Neural progenitor cell (in vitro differentiated cells): ENCODE data around the gene GOLGB1. TPM values are rescaled to one million over a fixed set of nuclear protein-coding genes. Genes with fewer than 3 reads are reported as not detected.

Experiments
- DNase-seq: peaks from one replicate; pipeline ENCODE4 v3.0.0-alpha.2; 2016; ENCODE audit warnings: low spot score
- H2AFZ ChIP-seq: fragments of 200-600 bp; sonication (generic); replicated peaks from 2 replicates; pipeline ENCODE4 v1.6.1; 2016; ENCODE audit warnings: antibody characterized with exemption
- H3F3A ChIP-seq: fragments of 200-600 bp; sonication (generic); 2 replicates; pipeline ENCODE4 v1.6.1; 2016; ENCODE audit warnings: antibody characterized with exemption, low read depth
- H3K27ac ChIP-seq: fragments of 200-600 bp; sonication (generic); 2 replicates; pipeline ENCODE4 v1.5.1; 2016; ENCODE audit warnings: mild to moderate bottlenecking
- H3K27me3 ChIP-seq: fragments of 200-600 bp; sonication (generic); 2 replicates; pipeline ENCODE4 v1.6.1; 2016; ENCODE audit warnings: mild to moderate bottlenecking, moderate library complexity
- H3K36me3 ChIP-seq: fragments of 200-600 bp; sonication (generic); 2 replicates; pipeline ENCODE4 v1.5.1; 2016
- H3K4me1 ChIP-seq: fragments of 200-600 bp; sonication (generic); 2 replicates; pipeline ENCODE4 v1.6.1; 2016; ENCODE audit warnings: mixed run types
- H3K4me2 ChIP-seq: fragments of 200-600 bp; sonication (generic); 2 replicates; pipeline ENCODE4 v1.6.1; 2016
- H3K4me3 ChIP-seq: fragments of 200-600 bp; sonication (generic); 2 replicates; pipeline ENCODE4 v1.5.1; 2016
- H3K79me2 ChIP-seq: fragments of 200-600 bp; sonication (generic); 2 replicates; pipeline ENCODE4 v1.6.1; 2016; ENCODE audit warnings: low read depth
- H3K9ac ChIP-seq: fragments of 200-600 bp; sonication (generic); 2 replicates; pipeline ENCODE4 v1.6.1; 2016
- H3K9me3 ChIP-seq: fragments of 200-600 bp; sonication (generic); 2 replicates; pipeline ENCODE4 v1.5.1; 2016; ENCODE audit warnings: low read depth
- H4K20me1 ChIP-seq: fragments of 200-600 bp; sonication (generic); 2 replicates; pipeline ENCODE4 v1.6.1; 2016; ENCODE audit warnings: low read depth
- H3K27ac Mint-ChIP-seq: 3 replicates; pipeline ENCODE4 v1.8.0; 2021; ENCODE audit warnings: mixed read lengths
- H3K27me3 Mint-ChIP-seq: 2 replicates; pipeline ENCODE4 v1.8.0; 2022; ENCODE audit warnings: low read depth, mild to moderate bottlenecking, inconsistent platforms, moderate library complexity, mixed read lengths; ENCODE audit not compliant: insufficient read depth
- H3K36me3 Mint-ChIP-seq: 3 replicates; pipeline ENCODE4 v1.8.0; 2021; ENCODE audit warnings: mixed read lengths
- H3K4me1 Mint-ChIP-seq: 3 replicates; pipeline ENCODE4 v1.8.0; 2021; ENCODE audit warnings: mixed read lengths
- H3K4me3 Mint-ChIP-seq: 3 replicates; pipeline ENCODE4 v1.8.0; 2021; ENCODE audit warnings: mild to moderate bottlenecking, moderate library complexity, mixed read lengths
- H3K9me3 Mint-ChIP-seq: 3 replicates; pipeline ENCODE4 v1.8.0; 2020; ENCODE audit warnings: mixed read lengths
- CTCF ChIP-seq: fragments of 200-600 bp; sonication (generic); IDR thresholded peaks from 2 replicates; pipeline ENCODE4 v1.5.1; 2017; ENCODE audit warnings: antibody characterized with exemption, mild to moderate bottlenecking
- EZH2 ChIP-seq: fragments of 200-600 bp; sonication (generic); IDR thresholded peaks from 2 replicates; pipeline ENCODE4 v1.6.1; 2017; ENCODE audit warnings: antibody characterized with exemption, mild to moderate bottlenecking, moderate library complexity
- EZH2phosphoT487 ChIP-seq: fragments of 200-600 bp; sonication (generic); IDR thresholded peaks from 2 replicates; pipeline ENCODE4 v1.6.1; 2017; ENCODE audit warnings: antibody characterized with exemption
- small RNA-seq: library from RNA; depleted of rRNA; stranded (forward); fragments of <200 nt; gene quantifications from one replicate; pipeline ENCODE3, GENCODE V24; 2015
- total RNA-seq: library from RNA; depleted of rRNA; stranded (reverse); fragments of >200 nt; gene quantifications from 2 replicates; pipeline ENCODE4 v1.2.3, GENCODE V29; 2015; ENCODE audit warnings: low replicate concordance

GOLGB1 gene
- total RNA-seq, 1 donor from 2014 or later, result 52.5 TPM

GRCh38 chr3:121624147-121624899 is 125.2 kb downstream of the GOLGB1 start:
- H3K4me1 Mint-ChIP-seq, result no peaks in the 10 kb centered on the region
- H3K4me3 Mint-ChIP-seq, result no peak overlapping the region
- no peaks in the 10 kb centered on the region for H3K27me3 ChIP-seq
- H3F3A ChIP-seq, result no peaks in the 10 kb centered on the region
- no peak for DNase-seq
- peaks cover 7% of the 10 kb centered on the region for H3K4me1 ChIP-seq
- H3K9ac ChIP-seq, result no peak overlapping the region
- H3K27me3 Mint-ChIP-seq, result no peaks in the 10 kb centered on the region
- H3K79me2 ChIP-seq, result no peaks in the 10 kb centered on the region
- H2AFZ ChIP-seq, result peak overlapping the region; percentile 36
- H3K27ac Mint-ChIP-seq, result no peak overlapping the region
- H3K4me3 ChIP-seq, result no peak overlapping the region
- no peak overlapping the region for H3K4me2 ChIP-seq
- no peak overlapping the region for H3K27ac ChIP-seq
- TF ChIP-seq CTCF (no peak), EZH2 (no peak), EZH2phosphoT487 (no peak)
- H4K20me1 ChIP-seq, result no peaks in the 10 kb centered on the region
- no peaks in the 10 kb centered on the region for H3K9me3 ChIP-seq
- no peaks in the 10 kb centered on the region for H3K36me3 Mint-ChIP-seq
- no peaks in the 10 kb centered on the region for H3K9me3 Mint-ChIP-seq
- no peaks in the 10 kb centered on the region for H3K36me3 ChIP-seq

- Histone ChIP-seq H3K27ac (no peak overlapping the region), H3K27me3 (no peaks in the 10 kb centered on the region), H3K9me3 (no peaks in the 10 kb centered on the region), H3K79me2 (no peaks in the 10 kb centered on the region), H2AFZ (no peak overlapping the region), H3K4me3 (no peak overlapping the region), H4K20me1 (no peaks in the 10 kb centered on the region), H3F3A (no peaks in the 10 kb centered on the region), H3K9ac (no peak overlapping the region), H3K36me3 (no peaks in the 10 kb centered on the region), H3K4me2 (no peak overlapping the region), H3K4me1 (no peaks in the 10 kb centered on the region)
- H3K4me1 Mint-ChIP-seq, result no peaks in the 10 kb centered on the region
- H3K9me3 Mint-ChIP-seq, result no peaks in the 10 kb centered on the region
- no peak overlapping the region for H3K4me3 Mint-ChIP-seq
- no peak for DNase-seq
- no peaks in the 10 kb centered on the region for H3K27me3 Mint-ChIP-seq
- H3K27ac Mint-ChIP-seq, result no peak overlapping the region
- no peaks in the 10 kb centered on the region for H3K36me3 Mint-ChIP-seq
- no peak for TF ChIP-seq EZH2
Observed at GRCh38 chr3:121621491-121621890, 128.1 kb downstream of the GOLGB1 start.

- no peaks in the 10 kb centered on the region for H3K79me2 ChIP-seq
Observed at GRCh38 chr3:121619691-121620090, 129.8 kb downstream of the GOLGB1 start.

More at GRCh38 chr3:121619691-121620090, 129.8 kb downstream of the GOLGB1 start:
- no peaks in the 10 kb centered on the region for H3K36me3 ChIP-seq
- H3K9me3 ChIP-seq, result no peaks in the 10 kb centered on the region
- H2AFZ ChIP-seq, result no peak overlapping the region
- Mint-ChIP-seq H3K36me3 (no peaks in the 10 kb centered on the region), H3K9me3 (no peaks in the 10 kb centered on the region), H3K27ac (no peak overlapping the region), H3K4me3 (no peak overlapping the region), H3K27me3 (peaks cover 2% of the 10 kb centered on the region), H3K4me1 (no peaks in the 10 kb centered on the region)
- H3K27me3 ChIP-seq, result no peaks in the 10 kb centered on the region
- TF ChIP-seq CTCF (no peak), EZH2 (no peak), EZH2phosphoT487 (no peak)
- H3F3A ChIP-seq, result no peaks in the 10 kb centered on the region
- no peak overlapping the region for H3K4me2 ChIP-seq
- no peak overlapping the region for H3K4me3 ChIP-seq
- H3K27ac ChIP-seq, result no peak overlapping the region
- H3K4me1 ChIP-seq, result no peaks in the 10 kb centered on the region
- H4K20me1 ChIP-seq, result no peaks in the 10 kb centered on the region
- H3K9ac ChIP-seq, result no peak overlapping the region
- DNase-seq, result no peak

Small RNA genes lying within 50 kb of the gene (small RNA-seq; reads per million reads assigned to genes)
- gene RNU4-62P, result not detected

Other genes starting within 250 kb of the GOLGB1 start
- 15.6 and 33.2 TPM in 2 replicates for gene POLQ, start 203.8 kb downstream of the GOLGB1 start, total RNA-seq
- not detected in 2 replicates for gene ARGFX, start 181.8 kb downstream of the GOLGB1 start, total RNA-seq
- not detected in 2 replicates for gene FBXO40, start 156.4 kb downstream of the GOLGB1 start, total RNA-seq
- not detected in 2 replicates for gene HCLS1, start 88.8 kb downstream of the GOLGB1 start, total RNA-seq
- 53.7 and 89.6 TPM in 2 replicates for gene IQCB1, start 85.3 kb upstream of the GOLGB1 start, total RNA-seq
- gene EAF2, start 85.5 kb upstream of the GOLGB1 start, total RNA-seq, result 1.2 and 8.5 TPM in 2 replicates
- 1.0 TPM in 2 replicates for gene SLC15A2, start 144.7 kb upstream of the GOLGB1 start, total RNA-seq